Liver (tissue), 9 donors: ENCODE data around the gene NIP7. TPM values are rescaled to one million over a fixed set of nuclear protein-coding genes. Genes with fewer than 3 reads are reported as not detected.

Experiments
- DNase-seq: peaks from one replicate; pipeline ENCODE4 v3.0.0-alpha.2; 2017; ENCODE audit warnings: low spot score
- H3K27ac ChIP-seq, 2 donors: one replicate each; pipeline ENCODE4 v1.7.0; 2013; ENCODE audit warnings: inconsistent platforms in 2 of 2, low read length in 2 of 2, control low read depth in 1 of 2, low read depth in 1 of 2, mild to moderate bottlenecking in 1 of 2
- H3K27me3 ChIP-seq, 4 donors: one replicate each; pipeline versions ENCODE4 v1.6.1 to v1.7.0; 2013; ENCODE audit warnings: low read length in 3 of 4, inconsistent platforms in 1 of 4, mild to moderate bottlenecking in 1 of 4, moderate library complexity in 1 of 4; ENCODE audit not compliant: control insufficient read depth in 4 of 4, insufficient read depth in 4 of 4
- H3K36me3 ChIP-seq, 4 donors: one replicate each; pipeline versions ENCODE4 v1.6.1 to v1.7.0; 2013; ENCODE audit warnings: low read length in 3 of 4, mild to moderate bottlenecking in 3 of 4, low read depth in 1 of 4, moderate library complexity in 1 of 4; ENCODE audit not compliant: control insufficient read depth in 4 of 4, insufficient read depth in 3 of 4
- H3K4me1 ChIP-seq, 4 donors: one replicate each; pipeline versions ENCODE4 v1.6.1 to v1.7.0; 2013; ENCODE audit warnings: low read length in 3 of 4, mild to moderate bottlenecking in 3 of 4, moderate library complexity in 1 of 4; ENCODE audit not compliant: control insufficient read depth in 4 of 4, insufficient read depth in 4 of 4
- H3K4me3 ChIP-seq, 3 donors: one replicate each; pipeline versions ENCODE4 v1.6.1 to v1.7.0; 2013; ENCODE audit warnings: low read length in 3 of 3, control low read depth in 1 of 3, low read depth in 1 of 3, mild to moderate bottlenecking in 1 of 3
- H3K9ac ChIP-seq, 2 donors: one replicate each; pipeline ENCODE4 v1.7.0; 2013; ENCODE audit warnings: low read length in 2 of 2, mild to moderate bottlenecking in 2 of 2, moderate library complexity in 2 of 2, control low read depth in 1 of 2, low read depth in 1 of 2
- H3K9me3 ChIP-seq, 4 donors: one replicate each; pipeline versions ENCODE4 v1.6.1 to v1.7.0; 2013; ENCODE audit warnings: low read length in 3 of 4; ENCODE audit not compliant: control insufficient read depth in 4 of 4
- CTCF ChIP-seq: fragments of 150-350 bp; IDR thresholded peaks from 2 replicates; pipeline ENCODE4 v1.5.1; 2017; ENCODE audit warnings: improper control_type of control experiment, low read depth, low read length; ENCODE audit not compliant: missing input control
- GABPA ChIP-seq, 2 donors: IDR thresholded peaks in 1 of 2; conservative IDR thresholded peaks in 1 of 2; 2 replicates each; pipeline ENCODE4 v1.6.1; 2016; ENCODE audit warnings: antibody characterized with exemption in 2 of 2, mild to moderate bottlenecking in 1 of 2, moderate library complexity in 1 of 2
- HNF4A ChIP-seq, 2 donors: conservative IDR thresholded peaks; 2 replicates each; pipeline ENCODE4 v1.6.1; 2016; ENCODE audit warnings: antibody characterized with exemption in 2 of 2, mild to moderate bottlenecking in 2 of 2
- HNF4G ChIP-seq: IDR thresholded peaks from 2 replicates; pipeline ENCODE4 v1.6.1; 2016; ENCODE audit warnings: antibody characterized with exemption
- JUND ChIP-seq, 2 donors: IDR thresholded peaks; 2 replicates each; pipeline ENCODE4 v1.6.1; 2016; ENCODE audit warnings: antibody characterized with exemption in 2 of 2
- MAX ChIP-seq: IDR thresholded peaks from 2 replicates; pipeline ENCODE4 v1.6.1; 2016; ENCODE audit warnings: antibody characterized with exemption
- REST ChIP-seq: IDR thresholded peaks from 2 replicates; pipeline ENCODE4 v1.6.1; 2016; ENCODE audit warnings: antibody characterized with exemption, mild to moderate bottlenecking
- RXRA ChIP-seq, 2 donors: IDR thresholded peaks; 2 replicates each; pipeline ENCODE4 v1.6.1; 2017 to 2018; ENCODE audit warnings: antibody characterized with exemption in 2 of 2, mild to moderate bottlenecking in 1 of 2
- ZBTB33 ChIP-seq: IDR thresholded peaks from 2 replicates; pipeline ENCODE4 v1.6.1; 2016; ENCODE audit warnings: antibody characterized with exemption
- WGBS: extraction: QIAGEN DNeasy Blood & Tissue Kit; methylation state at CpG from one replicate; pipeline ENCODE4 v1.1.7; 2013; 5-methylcytosine and 5-hydroxymethylcytosine counted together
- polyA plus RNA-seq, 2 donors: library from polyadenylated mRNA; stranded (reverse) in 1 of 2; unstranded in 1 of 2; fragments of 200-250 nt in 1 of 2; fragments of >200 nt in 1 of 2; fragmentation: Nextera tagmentation in 1 of 2; extraction: Ambion mirVana in 1 of 2; gene quantifications; one replicate each; pipeline versions ENCODE4 v1.2.1 to v1.2.3, GENCODE V29; 2013 to 2015
- total RNA-seq, 2 donors: library from RNA; depleted of rRNA; stranded (reverse); fragments of >200 nt; gene quantifications; one replicate each; pipeline ENCODE4 v1.2.3, GENCODE V29; 2014
- donor health status: healthy.
- donor health status: healthy.
- donor health status: healthy.
- donor health status: healthy.
- donor health status: healthy.

The NIP7 gene
- total and polyA plus RNA-seq, 4 donors, result 7.4 to 14.0 (median 11.1) TPM

GRCh38 chr16:69302301-69302700 lies 37.3 kb upstream of the NIP7 start (continued):
- no peak for TF ChIP-seq REST

GRCh38 chr16:69306031-69306430 lies 33.5 kb upstream of the NIP7 start:
- no peak overlapping the region for H3K4me3 ChIP-seq
- TF ChIP-seq CTCF, result no peak
- TF ChIP-seq ZBTB33, result no peak
- TF ChIP-seq JUND (IDR thresholded peaks at IDR 0.05), result no peak
- TF ChIP-seq GABPA (IDR thresholded peaks at IDR 0.05 in 1 of 2, conservative IDR thresholded peaks at IDR 0.05 in 1 of 2), result no peak
- TF ChIP-seq MAX, result no peak
- TF ChIP-seq REST, result no peak
- no peak for TF ChIP-seq HNF4G
- no peak for TF ChIP-seq HNF4A (conservative IDR thresholded peaks at IDR 0.05)
- no peak for TF ChIP-seq RXRA (IDR thresholded peaks at IDR 0.05)
- peaks cover 0 to 3% (median under 1%) of the 10 kb centered on the region in 4 donors for H3K36me3 ChIP-seq
- no peaks in the 10 kb centered on the region for H3K9me3 ChIP-seq
- no peaks in the 10 kb centered on the region for H3K27me3 ChIP-seq
- H3K27ac ChIP-seq, result no peak overlapping the region
- no peak overlapping the region for H3K9ac ChIP-seq
- peaks cover 0 to 5% (median 2%) of the 10 kb centered on the region in 4 donors for H3K4me1 ChIP-seq
- DNase-seq, result no peak
- WGBS, result 91% methylated on average over 1 of the region's 1 CpG
